ENCODE data around the gene RAB2B. TPM values are rescaled to one million over a fixed set of nuclear protein-coding genes. Genes with fewer than 3 reads are reported as not detected.

The RAB2B gene
- total RNA-seq, result 24.5 and 27.8 TPM in 2 replicates

GRCh38 chr14:21476925-21477681, at the start of gene RAB2B, which contains the start of gene TOX4:
TSS of gene RAB2B (minus strand) at chr14:21476959. CDS start at chr14:21476872, 87 bp downstream.
TSS of gene TOX4 (plus strand) at chr14:21477195. CDS start at chr14:21477279, 84 bp downstream.

GRCh38 chr14:21525962-21526671, 49.4 kb upstream of the RAB2B start, which contains the start of gene SALL2:
TSS of gene SALL2 (minus strand) at chr14:21526346. CDS start at chr14:21526127, 219 bp downstream.

GRCh38 chr14:21510735-21511657, 34.2 kb upstream of the RAB2B start, which contains the start of gene METTL3:
TSS of gene METTL3 (minus strand) at chr14:21511340. CDS start at chr14:21511223, 117 bp downstream.

GRCh38 chr14:21455912-21456667, 20.7 kb downstream of the RAB2B start, which contains the start of gene CHD8:
TSS of gene CHD8 (minus strand) at chr14:21456123. CDS start at chr14:21431643, 24,480 bp downstream.

Other genes starting within 250 kb of the RAB2B start
- 644 and 806 TPM in 2 replicates for gene HNRNPC, start 207.5 kb downstream of the RAB2B start, total RNA-seq
- gene RPGRIP1, start 196.9 kb downstream of the RAB2B start, total RNA-seq, result not detected in 2 replicates
- 76.3 and 90.3 TPM in 2 replicates for gene SUPT16H, start 92.9 kb downstream of the RAB2B start, total RNA-seq
- 48.8 and 54.2 TPM in 2 replicates for gene CHD8, start 20.8 kb downstream of the RAB2B start, total RNA-seq
- gene TOX4, start 236 bp upstream of the RAB2B start, total RNA-seq, result 19.5 and 25.4 TPM in 2 replicates
- gene METTL3, start 34.4 kb upstream of the RAB2B start, total RNA-seq, result 57.4 and 68.4 TPM in 2 replicates
- gene SALL2, start 49.4 kb upstream of the RAB2B start, total RNA-seq, result 0.45 and 1.5 TPM in 2 replicates
- gene OR10G3, start 103.1 kb upstream of the RAB2B start, total RNA-seq, result not detected in 2 replicates
- not detected in 2 replicates for gene OR10G2, start 158.0 kb upstream of the RAB2B start, total RNA-seq
- not detected in 2 replicates for gene OR4E2, start 176.9 kb upstream of the RAB2B start, total RNA-seq
- gene OR4E1, start 196.9 kb upstream of the RAB2B start, total RNA-seq, result not detected in 2 replicates